Mucosa of stomach (tissue), 1 donor: ENCODE data around the gene CLCN7.

Experiments
- H3K27me3 ChIP-seq: one replicate; pipeline ENCODE4 v1.7.0; 2013; ENCODE audit warnings: mild to moderate bottlenecking, low read length; ENCODE audit not compliant: control insufficient read depth, insufficient read depth
- H3K36me3 ChIP-seq: one replicate; pipeline ENCODE4 v1.7.0; 2013; ENCODE audit warnings: low read length; ENCODE audit not compliant: control insufficient read depth, insufficient read depth
- H3K4me1 ChIP-seq: one replicate; pipeline ENCODE4 v1.7.0; 2013; ENCODE audit warnings: mild to moderate bottlenecking, low read length; ENCODE audit not compliant: control insufficient read depth, insufficient read depth
- H3K4me3 ChIP-seq: one replicate; pipeline ENCODE4 v1.7.0; 2013; ENCODE audit warnings: low read length
- H3K9ac ChIP-seq: one replicate; pipeline ENCODE4 v1.7.0; 2013; ENCODE audit warnings: mild to moderate bottlenecking, low read length, moderate library complexity
- H3K9me3 ChIP-seq: one replicate; pipeline ENCODE4 v1.7.0; 2013; ENCODE audit warnings: mild to moderate bottlenecking, low read length, moderate library complexity; ENCODE audit not compliant: control insufficient read depth
- donor health status: Pancreatic carcinoma.

The CLCN7 gene

DNA sequence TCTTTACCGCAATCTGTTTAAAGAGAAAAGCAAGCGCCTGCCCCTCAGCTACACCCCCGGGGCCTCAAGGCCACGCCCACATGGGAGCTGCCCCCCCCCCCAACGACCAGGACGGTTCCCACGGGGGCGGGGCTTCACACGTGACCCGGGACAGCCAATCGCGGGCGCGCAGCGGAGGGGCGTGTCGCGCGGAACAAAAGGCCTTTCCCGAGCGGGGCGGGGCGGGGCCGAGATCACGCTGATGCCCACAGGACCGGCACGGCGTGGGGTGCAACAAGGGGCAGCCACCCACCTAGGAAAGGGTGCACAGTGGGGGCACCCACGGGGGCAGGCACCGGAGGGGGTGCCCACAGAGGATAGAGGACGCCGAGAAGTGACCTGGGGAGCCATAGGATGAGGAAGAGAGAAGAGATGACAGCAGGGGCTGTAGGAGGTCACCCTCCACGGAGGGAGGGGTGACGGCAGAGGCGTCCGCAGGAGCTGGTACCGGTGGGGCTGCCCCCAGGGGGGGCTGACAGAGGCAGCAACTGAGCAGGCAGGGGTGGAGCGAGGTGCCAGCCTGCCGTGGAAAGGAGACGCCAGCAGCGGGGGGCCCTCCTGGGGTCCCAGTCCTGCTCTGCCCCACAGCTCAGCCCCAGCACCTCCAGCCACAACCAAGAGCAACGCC is 66.5 kb downstream of the CLCN7 start:
- no peaks in the 10 kb centered on the region for H3K27me3 ChIP-seq
- no peaks in the 10 kb centered on the region for H3K9me3 ChIP-seq
- H3K4me3 ChIP-seq, result peak overlapping the region; percentile 46
- H3K4me1 ChIP-seq, result peaks cover 4% of the 10 kb centered on the region
- no peak overlapping the region for H3K9ac ChIP-seq
- H3K36me3 ChIP-seq, result no peaks in the 10 kb centered on the region

DNA sequence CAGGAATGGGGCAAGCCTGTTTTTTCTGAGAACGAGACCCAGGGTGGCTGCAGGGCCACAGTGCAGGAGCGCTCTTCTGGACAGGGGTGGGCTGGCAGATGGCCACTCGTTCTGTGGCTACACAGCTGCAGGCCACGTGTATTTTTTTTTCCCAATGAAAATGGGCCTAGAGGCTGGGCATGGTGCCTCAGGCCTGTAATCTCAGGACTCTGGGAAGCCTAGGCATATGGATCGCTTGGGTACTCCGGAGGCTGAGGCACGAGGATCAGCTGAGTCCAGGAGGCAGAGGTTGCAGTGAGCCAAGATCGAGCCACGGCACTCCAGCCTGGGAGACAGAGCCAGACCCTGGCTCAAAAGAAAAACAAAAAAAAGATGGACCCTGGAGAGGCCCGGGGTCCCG is 67.1 kb downstream of the CLCN7 start:
- Histone ChIP-seq H3K4me1 (peaks cover 4% of the 10 kb centered on the region), H3K9me3 (no peaks in the 10 kb centered on the region), H3K27me3 (no peaks in the 10 kb centered on the region), H3K36me3 (no peaks in the 10 kb centered on the region), H3K4me3 (no peak overlapping the region), H3K9ac (no peak overlapping the region)

DNA sequence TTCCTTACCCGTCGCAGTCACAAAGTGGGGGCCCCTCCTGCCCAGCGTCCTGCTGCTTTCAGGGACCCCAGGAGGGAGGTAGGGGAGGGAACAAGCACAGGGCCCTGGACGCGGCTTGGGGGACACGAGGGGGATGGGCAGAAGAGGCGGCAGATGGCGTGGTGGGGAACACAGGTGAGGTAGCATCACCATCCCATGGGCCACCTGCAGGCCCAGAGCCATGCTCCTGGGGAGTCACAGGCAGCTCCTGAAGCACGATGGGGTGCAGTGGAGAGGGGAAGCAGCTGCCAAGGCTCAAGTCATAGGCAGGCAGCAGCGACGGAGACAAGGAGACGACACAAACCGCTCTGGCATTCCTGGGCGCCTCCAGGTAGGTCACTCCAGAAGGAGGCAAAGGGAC is 71.1 kb downstream of the CLCN7 start:
- Histone ChIP-seq H3K9me3 (no peaks in the 10 kb centered on the region), H3K9ac (no peak overlapping the region), H3K36me3 (no peaks in the 10 kb centered on the region), H3K4me3 (no peak overlapping the region), H3K4me1 (peaks cover 4% of the 10 kb centered on the region), H3K27me3 (no peaks in the 10 kb centered on the region)

DNA sequence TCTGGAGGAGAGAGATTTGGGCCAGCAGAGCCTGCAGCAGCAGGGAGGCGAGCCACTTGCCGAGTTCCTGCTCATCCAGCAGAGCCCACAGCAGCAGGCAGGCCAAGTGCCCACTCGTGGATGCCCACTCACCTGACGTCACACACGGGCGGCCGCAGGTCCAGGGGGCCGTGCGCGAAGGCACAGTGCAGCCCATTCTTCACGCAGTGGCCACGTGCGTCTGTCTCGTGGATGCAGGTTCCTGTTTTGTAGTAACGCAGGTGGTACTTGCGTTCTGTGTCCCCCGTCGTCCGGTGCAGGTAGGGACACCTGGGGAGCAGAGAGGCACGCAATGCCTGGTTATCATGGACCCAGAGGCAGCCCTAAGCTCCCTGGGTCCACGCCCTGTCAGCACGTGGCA is 71.8 kb downstream of the CLCN7 start:
- no peaks in the 10 kb centered on the region for H3K27me3 ChIP-seq
- no peaks in the 10 kb centered on the region for H3K36me3 ChIP-seq
- no peak overlapping the region for H3K9ac ChIP-seq
- H3K4me3 ChIP-seq, result no peak overlapping the region
- H3K4me1 ChIP-seq, result no peaks in the 10 kb centered on the region
- H3K9me3 ChIP-seq, result no peaks in the 10 kb centered on the region

DNA sequence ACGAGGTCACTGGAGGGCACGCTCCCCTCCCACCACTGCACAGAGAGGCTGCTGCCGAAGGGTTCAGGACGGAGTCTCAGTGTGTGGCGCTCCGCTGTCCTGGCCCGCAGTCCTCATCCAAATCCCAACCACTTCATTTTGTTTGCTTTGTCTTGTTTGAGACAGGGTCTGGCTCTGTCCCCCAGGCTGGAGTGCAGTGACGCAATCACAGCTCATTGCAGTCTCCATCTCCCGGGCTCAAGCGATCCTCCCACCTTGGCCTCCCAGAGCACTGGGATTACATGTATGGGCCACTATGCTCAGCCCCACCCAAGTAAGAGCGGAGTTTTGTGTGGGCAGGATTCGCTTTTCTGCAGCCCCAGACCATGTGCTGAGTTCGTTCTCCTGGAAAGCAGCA is 73.1 kb downstream of the CLCN7 start:
- Histone ChIP-seq H3K36me3 (no peaks in the 10 kb centered on the region), H3K4me3 (no peak overlapping the region), H3K27me3 (no peaks in the 10 kb centered on the region), H3K9me3 (no peaks in the 10 kb centered on the region), H3K9ac (no peak overlapping the region), H3K4me1 (no peaks in the 10 kb centered on the region)

DNA sequence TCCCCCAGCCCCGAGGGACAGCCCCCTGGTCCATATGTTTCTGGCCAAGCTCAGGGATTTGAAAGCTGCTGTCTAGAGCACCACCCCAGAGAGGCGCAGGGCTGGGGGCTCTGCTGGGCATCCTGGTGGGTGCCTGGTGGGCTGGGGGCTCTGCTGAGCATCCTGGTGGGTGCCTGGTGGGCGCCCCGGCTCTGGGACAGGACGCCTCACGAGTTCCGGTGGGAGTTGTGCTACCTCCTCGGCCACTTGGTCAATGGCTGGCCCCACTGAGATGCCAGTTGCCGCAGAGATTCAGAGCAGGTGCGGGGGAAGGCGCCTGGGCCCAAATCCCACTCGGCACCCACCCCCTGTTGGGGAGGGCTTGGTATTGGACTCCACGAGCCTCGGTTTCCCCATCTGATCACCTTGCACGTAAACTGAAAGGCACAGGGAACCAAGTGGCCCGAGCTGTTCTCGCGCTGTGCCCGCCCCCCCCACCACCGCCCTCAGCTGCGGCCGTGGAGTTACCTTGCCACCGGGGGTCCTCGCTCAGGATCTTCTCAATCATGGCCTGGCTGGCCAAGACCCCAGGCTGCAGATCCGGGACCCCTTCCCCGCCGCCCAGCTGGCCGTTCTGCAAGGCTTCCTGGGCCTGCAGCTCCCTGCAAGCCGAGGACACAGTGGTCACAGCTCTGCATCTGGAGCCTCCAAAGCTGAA is 73.6 kb downstream of the CLCN7 start:
- H3K36me3 ChIP-seq, result no peaks in the 10 kb centered on the region

DNA sequence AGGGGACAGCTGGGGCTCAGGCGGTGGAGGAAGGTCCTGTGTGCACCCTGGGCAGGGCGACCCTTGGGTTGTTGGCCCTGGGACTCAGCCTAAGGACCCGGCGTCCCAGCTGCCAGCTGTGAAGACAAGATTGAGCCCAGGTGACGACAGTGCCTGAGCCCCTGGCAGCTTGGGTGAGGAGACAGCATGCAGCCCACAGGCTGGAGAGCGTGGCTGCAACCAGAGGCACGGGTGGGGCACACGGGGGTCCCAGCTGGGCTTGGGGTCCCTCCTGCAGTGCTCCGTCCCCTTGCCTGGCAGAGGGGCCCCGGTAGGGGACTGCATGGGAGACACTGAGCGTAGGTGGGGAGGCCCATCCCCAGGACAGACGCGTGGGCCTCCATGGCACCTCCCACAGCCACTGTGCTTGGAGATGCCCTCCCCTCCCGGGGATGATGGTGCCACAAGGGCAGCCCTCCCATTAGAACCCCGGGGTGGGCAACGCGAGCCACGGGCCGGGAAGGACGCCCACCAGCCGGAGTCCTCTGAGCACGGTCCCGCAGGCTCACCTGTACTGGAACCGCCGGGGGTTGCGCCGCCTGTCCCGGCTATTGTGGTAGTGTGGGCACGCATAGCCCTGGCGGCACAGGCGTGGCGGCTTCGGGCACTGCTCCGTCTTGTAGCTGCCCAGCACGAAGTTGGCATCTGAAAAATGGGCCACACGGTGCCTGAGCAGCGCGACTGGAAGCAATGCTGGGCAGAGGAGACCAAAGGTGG is 75.8 kb downstream of the CLCN7 start:
- no peaks in the 10 kb centered on the region for H3K9me3 ChIP-seq
- H3K4me1 ChIP-seq, result no peaks in the 10 kb centered on the region
- no peaks in the 10 kb centered on the region for H3K36me3 ChIP-seq
- H3K4me3 ChIP-seq, result no peak overlapping the region
- H3K27me3 ChIP-seq, result no peaks in the 10 kb centered on the region
- no peak overlapping the region for H3K9ac ChIP-seq

More for the DNA sequence above, 73.6 kb downstream of the CLCN7 start:
- Histone ChIP-seq H3K4me1 (no peaks in the 10 kb centered on the region), H3K9ac (no peak overlapping the region), H3K9me3 (no peaks in the 10 kb centered on the region), H3K4me3 (no peak overlapping the region), H3K27me3 (no peaks in the 10 kb centered on the region)

DNA sequence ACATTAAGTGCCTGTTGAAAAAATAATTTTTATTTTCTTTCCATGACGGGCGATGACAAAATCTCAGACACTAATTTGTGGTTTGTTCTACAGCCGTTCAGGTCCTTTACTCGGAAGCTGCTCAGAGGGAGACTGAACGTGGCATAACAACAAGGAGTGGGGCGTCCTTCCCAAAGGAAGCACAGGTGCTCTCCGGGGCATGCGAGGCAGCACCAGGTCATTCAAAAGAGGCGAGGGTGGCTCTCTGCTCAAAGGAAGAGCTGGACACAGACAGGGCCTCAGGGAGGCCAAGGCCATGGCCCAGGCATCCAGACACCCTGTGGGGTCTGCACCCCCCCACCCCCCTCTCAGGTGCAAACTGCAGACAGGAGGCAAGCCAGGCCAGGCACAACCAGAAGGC is 76.5 kb downstream of the CLCN7 start:
- Histone ChIP-seq H3K9me3 (no peaks in the 10 kb centered on the region), H3K36me3 (no peaks in the 10 kb centered on the region), H3K27me3 (no peaks in the 10 kb centered on the region)

DNA sequence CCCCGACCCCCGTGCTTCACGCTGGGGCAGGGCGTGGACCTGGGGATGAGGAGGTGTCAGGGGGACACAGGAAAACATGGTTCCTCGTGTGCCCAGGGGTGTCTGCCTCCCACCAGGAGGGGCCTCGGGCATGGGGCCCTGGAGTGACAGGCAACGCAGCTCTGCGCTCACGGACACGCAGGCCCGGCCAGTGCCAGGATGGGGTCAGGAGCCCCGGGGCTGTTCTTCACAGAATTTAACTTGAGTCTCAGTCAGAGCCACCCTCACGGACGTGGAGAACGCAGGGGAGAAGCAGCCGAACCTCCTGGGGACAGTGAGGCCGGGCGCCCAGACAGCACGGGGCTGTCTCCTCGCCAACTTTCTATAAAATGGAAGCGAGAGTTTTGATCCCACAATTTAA is 77.0 kb downstream of the CLCN7 start:
- Histone ChIP-seq H3K9ac (no peak overlapping the region), H3K4me1 (no peaks in the 10 kb centered on the region), H3K36me3 (no peaks in the 10 kb centered on the region), H3K9me3 (no peaks in the 10 kb centered on the region), H3K4me3 (no peak overlapping the region), H3K27me3 (no peaks in the 10 kb centered on the region)

More for the DNA sequence above, 76.5 kb downstream of the CLCN7 start:
- Histone ChIP-seq H3K9ac (no peak overlapping the region), H3K4me1 (no peaks in the 10 kb centered on the region), H3K4me3 (no peak overlapping the region)

DNA sequence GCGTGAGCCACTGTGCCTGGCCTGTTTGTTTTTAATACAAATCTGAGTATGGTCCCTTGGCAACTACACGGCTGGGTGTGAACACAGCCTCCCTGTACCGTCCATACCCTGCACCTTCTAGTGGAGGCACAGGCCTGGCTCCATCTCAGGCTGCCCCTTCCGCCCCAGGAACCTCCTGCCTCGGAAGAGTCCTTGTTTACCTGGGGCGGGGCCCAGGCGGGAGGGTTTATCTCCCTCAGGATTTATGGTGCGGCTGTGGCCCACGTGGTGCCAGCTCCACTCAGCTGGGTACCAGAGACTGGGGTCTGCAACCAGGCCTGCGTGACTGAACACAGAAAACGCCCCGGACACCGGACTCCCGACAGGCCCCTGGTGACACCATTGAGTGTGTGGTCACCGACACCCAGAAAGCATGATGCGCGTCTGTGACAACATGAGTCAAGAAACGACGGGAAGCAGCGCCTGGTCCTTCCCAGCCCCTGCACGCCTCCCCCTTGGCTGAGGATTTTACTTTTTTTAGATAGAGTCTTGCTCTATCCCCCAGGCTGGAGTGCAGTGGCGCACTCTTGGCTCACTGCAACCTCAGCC is 79.3 kb downstream of the CLCN7 start:
- no peak overlapping the region for H3K4me3 ChIP-seq
- no peaks in the 10 kb centered on the region for H3K36me3 ChIP-seq
- H3K9me3 ChIP-seq, result no peaks in the 10 kb centered on the region
- no peaks in the 10 kb centered on the region for H3K4me1 ChIP-seq
- H3K9ac ChIP-seq, result no peak overlapping the region
- H3K27me3 ChIP-seq, result no peaks in the 10 kb centered on the region
